ENCODE measurements around the gene DDX41.

The DDX41 gene

DNA sequence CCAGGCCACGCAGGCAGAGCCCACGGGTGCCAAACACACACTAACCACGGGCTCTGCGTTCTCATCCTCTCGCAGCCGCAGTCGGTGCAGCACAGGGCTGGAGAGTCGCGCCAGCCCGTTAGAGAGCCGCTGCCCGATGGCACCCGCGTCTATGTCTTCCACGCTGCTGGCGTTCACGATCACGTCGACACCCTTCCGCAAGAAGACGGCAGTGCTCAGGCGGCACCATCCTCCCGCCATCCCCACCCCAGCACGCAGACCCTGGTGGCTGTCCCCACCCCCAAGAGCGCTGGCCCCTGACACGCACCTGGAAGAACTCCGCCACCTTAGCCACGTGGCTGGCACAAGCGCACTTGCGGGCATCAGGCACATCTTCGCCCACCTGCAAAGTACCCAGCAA, 49.3 kb downstream of the DDX41 start:
- no peak for DNase-seq

DNA sequence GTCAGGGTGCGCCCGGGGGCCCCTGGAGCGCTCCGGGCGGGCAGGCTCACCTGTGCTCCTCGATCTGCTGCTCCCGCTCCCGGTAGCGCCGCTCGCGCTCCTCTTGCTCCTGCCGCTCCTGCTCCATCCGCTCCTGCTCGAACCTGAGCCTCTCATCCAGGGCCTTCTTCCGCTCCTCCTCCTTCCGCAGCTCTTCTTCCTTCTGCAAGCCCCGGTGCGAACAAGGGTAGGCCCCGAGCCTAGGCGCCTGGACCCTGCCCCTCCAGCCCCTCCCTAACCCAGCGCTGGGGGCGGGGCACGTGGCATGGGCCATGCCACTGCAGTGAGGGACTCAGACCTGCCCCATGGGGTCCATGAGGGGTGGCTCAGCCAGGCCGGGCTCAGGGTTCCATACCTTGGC, 49.9 kb downstream of the DDX41 start:
- DNase-seq = no peak

DNA sequence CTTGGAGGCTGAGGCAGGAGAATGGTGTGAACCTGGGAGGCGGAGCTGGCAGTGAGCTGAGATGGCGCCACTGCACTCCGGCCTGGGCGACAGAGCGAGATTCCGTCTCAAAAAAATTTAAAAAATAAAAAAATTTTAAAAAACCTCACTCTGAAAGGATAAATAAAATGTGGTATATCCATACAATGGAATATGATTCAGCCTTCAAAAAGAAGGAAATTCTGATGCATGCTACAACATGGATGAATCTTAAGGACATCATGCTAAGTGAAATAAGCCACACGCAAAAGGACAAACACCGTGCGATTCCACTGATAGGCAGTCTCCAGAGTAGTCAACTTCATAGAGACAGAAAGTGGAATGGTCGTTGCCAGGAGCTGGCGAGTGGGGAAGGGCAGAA, 51.7 kb downstream of the DDX41 start:
- DNase-seq = no peak

DNA sequence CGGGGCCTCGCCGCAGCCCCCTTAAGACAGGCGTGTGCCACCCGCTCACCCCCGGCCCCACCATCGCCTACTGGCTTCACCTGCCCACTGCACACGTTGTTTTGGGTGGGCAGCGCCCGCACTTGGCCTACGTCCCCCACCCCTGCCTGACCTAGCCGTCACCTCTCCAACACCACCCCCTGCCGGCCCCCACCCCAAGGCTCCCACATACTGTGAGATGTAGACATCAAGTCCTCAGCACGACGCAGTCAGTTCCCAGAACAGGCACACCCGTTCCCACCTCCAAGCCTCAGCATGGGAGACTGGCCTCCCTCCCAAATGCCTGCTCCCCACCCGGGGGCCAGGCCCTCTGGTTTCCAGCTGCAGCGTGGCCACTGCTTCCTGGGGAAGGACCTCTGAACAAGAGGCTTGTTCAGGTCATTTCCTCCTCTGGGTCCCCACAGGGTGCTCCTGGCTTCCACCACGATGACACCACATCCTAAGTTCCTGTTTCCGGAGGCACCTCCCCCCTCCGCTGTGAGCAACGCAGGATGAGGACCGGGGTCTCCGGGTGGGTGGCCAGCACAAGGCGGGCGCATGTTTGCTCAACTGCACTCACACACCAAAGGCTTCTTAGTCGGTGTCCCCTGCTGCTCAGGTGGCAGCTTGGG, 54.6 kb downstream of the DDX41 start:
- DNase-seq = no peak
